Activated CD4-positive, CD25-positive, alpha-beta regulatory T cell treated with anti-CD3 and anti-CD28 coated beads, Interleukin-2, amount 50 U/mL, for 16 hours (primary cell): ENCODE results near the gene KLK8.
"Not testable (repeated sequence)": the region's sequence is repeated elsewhere in the genome, so short reads cannot be mapped to it uniquely, and the experiment has no call there.

Experiments used
- DNase-seq: peaks from one replicate; pipeline ENCODE4 v3.0.0-alpha.2; 2020; ENCODE audit warnings: low read depth, low spot score

KLK8 gene

DNA sequence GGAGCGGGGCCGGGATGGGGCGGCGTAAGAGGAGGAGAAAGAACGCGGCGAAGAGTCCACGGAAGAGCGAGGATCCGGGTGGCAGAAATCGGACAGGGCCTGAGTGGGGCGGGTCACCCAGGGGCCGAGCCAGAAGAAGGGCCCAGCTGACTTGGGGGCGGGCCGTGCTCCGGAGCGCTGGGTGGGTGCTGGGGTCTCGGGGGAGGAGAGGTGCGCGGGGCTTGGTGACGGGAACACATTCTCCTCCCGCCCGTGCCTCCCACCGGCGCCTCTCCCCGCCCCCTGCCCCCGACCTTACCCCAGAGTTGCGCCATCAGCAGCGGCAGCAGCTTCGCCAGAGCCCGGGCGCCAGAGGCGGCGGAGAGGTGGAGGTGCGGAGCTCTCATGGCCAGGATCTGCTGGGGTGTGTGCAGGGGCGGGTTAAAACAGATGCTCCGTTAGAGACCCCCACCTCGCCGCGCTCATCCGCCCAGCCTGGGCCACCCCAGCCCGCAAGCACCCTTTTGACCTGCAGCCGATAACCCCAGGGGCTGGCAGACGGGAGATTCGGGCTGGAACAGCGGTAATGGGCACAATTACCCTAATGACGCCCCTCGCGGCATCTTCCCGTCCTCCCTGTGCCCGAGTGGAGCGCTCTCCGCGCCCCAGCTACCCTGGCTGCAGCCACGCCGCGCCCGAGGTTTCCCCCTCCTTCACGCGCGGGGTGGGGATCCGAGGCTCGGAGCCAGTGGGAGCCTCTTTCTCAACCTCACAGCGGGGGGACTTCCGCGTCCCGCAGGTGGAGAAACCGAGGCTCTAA is 17.5 kb upstream of the KLK8 start:
- DNase-seq, result no peak

DNA sequence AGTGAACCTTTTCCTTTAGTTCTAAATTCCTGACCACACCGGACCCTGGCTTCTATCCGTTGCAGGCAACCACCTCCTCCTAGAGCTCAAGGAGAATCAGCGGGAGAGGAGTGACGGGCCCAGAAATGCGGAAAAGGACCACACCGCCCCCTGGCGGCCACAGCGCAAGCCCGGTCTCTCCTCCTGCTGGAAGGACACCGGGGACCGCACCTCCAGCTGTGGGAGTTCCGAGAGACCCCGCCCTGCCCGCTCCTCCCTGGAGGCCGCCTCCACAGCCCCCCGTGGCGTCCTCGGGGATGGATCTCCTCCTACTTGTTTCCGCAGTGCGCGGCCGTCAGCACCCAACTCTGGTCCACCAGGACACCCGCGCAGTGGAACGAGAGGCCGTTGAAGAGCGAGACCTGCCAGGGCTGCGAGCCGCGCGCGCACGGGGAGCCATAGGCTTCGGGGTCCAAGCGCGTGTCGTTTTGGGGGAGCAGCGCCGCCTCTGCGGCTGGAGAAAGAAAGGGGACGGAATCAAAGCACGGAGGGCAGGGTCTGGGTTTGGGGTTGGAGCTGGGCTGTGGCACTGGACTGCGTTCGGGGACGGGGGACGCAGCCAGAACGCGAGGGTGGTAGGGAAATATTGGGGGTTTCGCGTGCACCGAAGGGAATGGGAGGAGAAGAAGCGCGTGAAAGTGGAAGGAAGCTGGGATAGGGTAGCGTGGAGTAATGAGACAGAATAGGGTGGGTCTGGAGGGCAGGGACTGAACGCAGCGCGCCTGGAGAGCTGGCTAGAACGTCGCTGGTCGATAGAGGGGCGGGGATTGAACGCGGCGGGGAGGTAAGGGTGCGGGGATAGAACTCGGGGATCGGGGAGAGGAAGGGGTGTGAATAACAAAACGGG is 15.6 kb upstream of the KLK8 start:
- DNase-seq, result peak; percentile 16

DNA sequence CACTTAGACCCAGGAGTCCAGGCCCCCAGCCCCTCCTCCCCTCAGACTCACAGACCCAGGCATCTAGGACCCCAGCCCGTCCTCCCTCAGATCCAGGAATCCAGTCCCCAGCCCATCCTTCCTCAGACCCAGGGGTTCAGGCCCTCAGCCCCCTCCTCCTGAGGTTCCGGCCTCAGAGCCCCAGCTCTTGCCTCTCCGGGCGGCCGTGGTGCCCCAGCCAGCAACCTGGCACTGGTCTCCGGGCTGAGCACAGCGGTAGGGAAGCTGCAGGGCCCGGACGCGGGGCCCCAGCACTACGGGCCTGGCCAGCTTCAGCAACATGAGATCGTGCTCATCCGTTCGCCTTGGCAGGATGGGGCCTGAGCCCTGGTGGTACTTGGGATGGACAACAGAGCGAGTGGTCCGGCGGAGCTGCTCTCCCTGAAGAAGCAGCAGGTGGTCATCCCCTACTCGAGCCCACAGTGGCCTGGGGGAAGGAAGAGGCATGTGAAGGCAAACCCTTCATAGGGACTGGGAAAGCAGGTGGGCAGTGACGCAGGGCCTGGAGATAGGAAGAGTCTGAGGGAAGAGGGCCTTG is 14.4 kb upstream of the KLK8 start:
- no peak for DNase-seq

DNA sequence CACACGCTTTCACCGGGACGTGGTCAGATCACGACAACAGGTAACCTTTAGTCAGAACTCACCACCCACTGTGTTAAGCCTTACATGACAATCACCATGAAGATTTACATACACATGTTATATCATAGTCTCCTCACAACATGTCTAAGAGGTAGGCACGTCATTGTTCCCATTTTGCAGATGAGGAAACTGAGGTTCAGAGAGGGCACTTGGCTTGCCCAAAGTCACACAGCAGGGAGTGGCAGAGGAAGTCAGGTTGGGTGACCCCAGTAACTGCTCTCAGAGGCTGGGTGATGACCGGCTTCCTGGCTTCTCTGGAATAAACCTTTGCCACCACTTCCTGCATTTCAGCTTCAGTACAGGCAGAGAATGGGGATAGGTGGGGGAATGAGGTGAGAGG is 12.8 kb upstream of the KLK8 start:
- DNase-seq, result no peak

DNA sequence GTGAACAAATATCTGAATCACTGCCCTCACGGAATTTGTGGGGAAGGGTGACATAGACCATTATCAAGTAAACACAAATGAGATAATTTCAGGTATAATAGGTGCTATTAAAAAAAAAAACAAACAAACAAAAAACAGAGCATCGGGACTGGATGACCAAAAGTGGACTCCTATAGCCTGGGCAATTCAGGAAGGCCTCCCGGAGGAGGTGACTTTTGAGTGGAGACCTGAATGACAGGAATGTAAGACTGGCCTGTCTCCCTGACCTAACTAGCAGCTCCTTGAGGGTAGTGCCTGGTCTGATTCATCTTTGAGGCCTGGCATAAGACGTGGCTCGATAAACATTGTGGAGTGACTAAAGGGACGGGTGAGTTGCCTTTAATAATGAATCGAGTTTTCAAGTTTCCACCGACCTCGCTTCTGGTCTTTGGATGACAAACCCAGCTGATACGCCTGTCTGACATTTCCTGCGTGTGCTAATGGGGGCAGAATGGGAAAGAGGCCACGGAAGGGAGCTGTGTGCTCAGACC is 11.3 kb upstream of the KLK8 start:
- DNase-seq, result no peak

DNA sequence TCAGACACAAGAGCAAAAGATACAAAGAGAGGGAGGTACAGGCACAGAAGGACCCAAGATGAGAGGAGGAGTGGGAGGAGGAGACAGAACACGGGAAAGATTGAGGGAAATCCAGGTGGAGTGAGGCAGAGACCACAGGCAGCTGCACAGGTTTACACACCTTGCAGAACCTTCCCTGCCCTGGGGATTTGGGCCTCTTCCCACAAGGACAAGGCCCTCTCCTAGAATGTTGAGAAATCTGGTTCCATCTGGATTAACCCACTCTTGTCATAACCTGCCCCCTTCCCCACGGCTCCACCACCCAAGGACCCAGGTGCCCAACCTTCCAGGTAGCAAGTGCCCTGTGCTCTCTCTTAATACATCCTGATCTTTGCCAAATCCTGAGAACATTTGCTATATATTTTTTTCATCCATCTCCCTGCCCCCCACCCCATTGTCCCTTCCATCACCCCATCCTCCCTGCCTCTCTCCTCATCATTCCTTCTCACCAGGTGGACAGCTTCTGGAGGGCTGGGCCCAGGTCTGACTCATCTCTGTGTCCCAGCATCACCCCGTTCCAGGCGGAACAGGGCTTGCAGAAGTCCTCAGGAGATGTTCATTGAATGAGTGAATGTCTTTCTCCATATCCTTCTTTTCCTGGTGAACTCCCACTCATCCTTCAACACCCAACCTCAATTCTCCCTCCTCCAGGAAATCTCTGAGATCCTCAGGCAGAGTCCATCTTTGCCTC is 8.8 kb upstream of the KLK8 start:
- DNase-seq, result no peak

DNA sequence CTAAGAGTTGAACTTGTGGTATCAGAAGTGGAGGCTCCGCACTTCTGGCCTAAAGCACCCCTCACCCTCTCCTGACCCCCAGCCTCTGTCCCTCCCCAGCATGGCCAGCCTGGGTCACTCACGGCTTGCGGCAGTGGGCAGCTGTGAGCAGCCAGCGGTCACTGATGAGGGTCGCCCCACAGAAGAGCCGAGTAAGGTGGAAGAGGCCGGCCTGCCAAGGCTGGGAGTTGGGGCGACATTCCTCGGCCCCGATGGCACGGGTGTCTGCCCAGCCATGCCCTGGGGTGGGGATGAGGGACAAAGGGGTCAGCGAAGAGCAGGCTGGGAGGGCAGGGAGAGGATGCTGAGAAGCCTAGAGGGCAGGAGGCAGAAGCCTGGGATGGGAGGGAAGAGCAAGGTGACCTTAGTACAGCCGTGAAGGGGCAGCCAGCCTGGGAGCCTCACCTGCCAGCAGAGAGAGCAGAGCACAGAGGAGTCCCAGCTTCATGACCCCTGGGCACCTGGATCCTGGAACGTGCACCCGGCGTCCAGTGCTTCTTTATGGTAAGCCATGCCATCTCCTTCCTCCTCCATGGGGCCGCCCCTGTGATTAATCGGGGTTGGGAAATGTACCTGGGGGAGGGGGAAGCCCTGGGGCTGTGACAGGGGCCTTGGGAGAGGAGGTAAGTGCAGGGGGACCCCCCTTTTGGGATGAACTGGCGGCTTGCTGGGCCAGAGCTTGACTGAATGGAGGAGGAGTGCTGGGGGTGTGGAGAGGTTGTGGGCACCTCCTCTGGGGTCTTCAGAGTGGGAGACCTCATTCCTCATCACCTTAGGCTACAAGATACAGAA is 7.9 kb upstream of the KLK8 start:
- no peak for DNase-seq

DNA sequence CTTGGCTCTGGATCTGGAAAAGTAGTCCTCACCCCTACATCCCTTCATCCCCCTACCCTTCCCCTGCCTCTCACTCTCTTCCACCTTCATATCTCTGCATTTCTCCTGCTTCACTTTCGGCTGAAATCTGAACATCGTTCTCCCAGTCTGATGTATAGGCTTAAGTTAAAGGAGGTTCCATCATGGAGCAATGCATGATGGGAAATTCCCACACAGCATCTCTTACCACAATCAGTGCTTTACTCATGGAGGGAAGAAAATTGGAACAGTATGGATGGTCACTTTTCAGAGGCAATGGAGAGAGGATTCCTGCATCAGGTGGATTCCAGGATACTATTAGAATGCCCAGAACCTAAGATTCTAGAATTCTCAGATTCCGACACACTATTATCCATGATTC is 6.1 kb upstream of the KLK8 start:
- no peak for DNase-seq

DNA sequence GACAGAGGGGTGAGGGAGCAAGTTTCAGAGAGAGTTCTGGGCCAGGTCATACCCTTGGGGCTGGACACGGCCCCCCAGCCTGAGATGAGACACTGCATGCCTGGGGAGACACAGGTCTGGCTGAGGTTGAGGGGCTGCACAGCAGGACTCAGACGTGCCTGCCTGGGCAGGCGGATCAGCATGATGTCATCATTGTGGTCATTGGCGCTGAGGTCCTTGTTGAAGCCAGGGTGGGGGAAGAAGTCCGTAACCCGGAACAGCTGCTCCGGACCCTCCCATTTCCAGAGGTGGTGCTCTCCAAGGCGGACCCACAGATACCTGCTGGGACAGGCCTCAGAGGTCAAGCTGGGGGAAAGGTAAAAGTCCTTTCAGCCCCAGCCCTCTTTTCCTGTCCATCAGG is 5.0 kb upstream of the KLK8 start:
- no peak for DNase-seq

DNA sequence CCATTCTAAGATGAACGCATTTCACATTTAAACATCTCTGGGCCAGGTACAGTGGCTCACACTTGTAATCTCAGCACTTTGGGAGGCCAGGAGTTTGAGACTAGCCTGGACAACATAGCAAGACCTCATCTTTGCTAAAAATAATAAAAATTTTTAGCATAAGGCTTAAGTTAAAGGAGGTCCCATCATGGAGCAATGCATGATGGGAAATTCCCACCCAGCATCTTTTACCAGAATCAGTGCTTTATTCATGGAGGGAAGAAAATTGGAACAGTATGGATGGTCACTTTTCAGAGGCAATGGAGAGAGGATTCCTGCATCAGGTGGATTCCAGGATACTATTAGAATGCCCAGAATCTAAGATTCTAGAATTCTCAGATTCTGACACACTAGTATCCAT is 3.8 kb upstream of the KLK8 start:
- no peak for DNase-seq

DNA sequence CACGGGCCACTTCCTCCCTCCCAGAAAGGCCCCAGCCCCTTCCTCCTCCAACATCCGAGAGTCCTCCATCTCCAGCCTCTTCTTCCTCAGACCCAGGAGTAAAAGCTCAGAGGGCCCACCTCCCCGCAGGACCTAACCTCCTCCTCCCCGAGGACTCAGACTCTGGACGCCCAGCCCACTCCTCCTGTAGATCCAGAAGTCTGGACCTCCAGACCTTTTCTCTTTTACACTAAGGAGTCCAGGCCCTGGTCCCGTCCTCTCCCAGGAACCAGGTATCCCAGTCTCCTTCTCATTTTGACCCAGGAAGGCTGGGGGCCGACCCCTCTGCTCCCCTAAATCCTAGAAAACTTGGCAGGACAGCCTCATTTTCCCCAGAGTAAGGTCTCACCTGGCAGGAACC is 1.9 kb upstream of the KLK8 start:
- DNase-seq, result no peak

DNA sequence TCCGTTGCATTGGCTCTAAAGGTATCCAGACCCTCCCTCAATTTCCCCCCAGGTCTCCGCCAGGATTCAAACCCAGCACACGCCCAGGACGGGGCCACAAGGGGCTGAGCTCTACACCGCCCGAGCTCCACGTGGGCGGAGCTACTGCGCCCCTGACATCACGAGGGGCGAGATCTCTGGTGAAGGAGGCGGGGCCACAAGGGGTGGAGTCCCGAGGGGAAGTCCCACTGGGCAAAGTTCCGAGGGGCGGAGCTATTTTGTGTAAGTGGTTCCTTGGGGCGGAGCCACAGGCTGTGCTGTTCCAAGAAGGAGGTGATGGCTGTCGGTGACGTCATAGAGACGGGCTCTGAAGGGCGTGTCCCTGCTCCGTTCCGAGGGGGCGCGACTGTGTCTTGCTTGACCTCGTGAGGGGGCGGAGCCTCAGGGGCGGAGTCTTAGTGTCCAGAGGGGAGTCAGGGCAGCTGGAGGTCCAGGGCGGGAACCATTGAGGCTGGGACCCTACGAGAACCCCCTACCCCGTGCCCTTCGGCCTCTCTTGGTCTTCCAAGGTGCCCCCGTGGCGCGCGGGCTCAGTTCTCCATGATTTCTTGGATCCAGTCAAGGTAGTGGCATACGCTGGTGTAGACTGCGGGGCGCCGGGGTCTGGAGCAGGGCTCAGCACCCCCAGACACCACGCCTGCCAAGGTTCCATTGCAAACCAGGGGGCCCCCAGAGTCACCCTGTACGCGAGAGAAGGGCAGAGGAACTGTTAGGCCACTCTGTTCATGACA is 1.3 kb upstream of the KLK8 start:
- no peak for DNase-seq

DNA sequence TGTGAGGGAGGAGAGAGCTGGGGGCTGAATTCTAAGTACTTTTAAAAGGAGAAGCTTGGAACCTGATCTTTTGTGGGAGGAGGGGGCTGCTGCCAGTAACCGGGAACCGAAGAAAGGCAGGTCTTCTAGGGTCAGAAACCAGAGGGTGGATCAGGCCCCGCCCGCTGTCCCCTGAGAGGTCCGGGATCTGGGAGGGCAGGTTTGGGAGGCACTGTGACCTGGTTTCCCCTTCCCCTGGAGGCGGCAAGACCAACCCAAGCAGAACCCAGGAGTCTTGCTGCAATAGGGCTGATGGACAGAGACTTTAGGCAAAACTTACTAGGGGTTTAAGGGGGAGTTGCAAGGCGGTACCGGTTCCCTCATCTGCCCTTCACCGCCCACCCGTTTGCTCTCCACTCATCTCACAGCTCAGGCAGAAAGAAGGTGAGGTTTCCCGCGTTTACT is 707 bp upstream of the KLK8 start:
- DNase-seq, result no peak

DNA sequence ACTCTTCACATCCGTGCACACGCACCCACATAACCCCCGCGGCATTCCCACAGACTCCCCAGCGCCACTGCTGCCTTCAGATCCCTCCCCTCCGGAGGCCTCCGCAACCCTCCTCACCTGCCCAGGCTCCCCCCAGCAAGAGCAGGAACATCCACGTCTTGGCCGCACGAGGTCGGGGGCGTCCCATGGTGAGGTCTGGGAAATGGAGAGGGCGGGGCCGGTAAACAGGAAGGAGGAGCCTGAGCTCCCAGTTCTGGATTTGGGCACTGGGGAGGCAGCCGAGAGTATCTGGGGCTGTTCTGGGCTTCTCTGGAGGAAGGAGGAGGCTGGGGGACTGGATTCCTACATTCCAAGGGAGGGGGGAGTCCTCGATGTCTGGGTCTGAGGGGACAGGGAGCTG is 423 bp downstream of the KLK8 start:
- DNase-seq, result no peak

DNA sequence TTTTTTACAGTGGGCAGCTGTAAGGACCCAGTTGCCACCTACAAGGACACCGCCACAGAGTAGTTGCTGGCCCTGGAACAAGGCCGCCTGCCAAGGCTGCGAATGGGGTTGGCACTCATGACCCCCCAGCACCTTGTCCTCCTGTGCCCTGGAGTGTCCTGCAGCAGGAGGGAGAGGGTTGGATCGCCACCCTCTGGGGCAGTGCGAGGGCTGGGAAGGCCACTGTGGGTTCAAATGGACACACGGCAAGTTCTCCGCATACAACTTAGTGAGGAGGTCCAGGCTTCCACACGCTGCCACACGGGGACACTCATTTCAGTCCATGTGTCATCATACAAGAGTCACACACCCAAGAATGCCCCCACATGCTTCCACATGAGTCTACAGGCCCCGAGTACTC is 978 bp downstream of the KLK8 start:
- no peak for DNase-seq

DNA sequence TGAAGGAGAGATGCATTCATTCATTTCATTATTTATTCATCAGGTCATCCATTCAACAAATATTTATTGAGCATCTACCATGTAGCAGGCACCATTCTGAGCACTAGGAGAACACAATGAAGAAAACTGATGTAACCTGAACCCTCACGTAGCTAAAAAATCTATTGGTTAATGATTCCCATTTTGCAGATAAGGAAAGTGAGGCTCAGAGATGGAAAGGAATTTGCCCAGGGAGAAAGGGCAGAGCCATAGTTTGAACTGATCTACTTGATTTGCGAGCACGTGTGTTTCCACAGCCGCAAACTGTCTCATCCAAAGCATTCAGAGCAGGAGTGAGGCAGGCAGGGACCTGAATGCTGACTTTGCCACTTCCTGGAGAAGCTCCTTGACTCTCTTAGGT is 2.7 kb downstream of the KLK8 start:
- no peak for DNase-seq

DNA sequence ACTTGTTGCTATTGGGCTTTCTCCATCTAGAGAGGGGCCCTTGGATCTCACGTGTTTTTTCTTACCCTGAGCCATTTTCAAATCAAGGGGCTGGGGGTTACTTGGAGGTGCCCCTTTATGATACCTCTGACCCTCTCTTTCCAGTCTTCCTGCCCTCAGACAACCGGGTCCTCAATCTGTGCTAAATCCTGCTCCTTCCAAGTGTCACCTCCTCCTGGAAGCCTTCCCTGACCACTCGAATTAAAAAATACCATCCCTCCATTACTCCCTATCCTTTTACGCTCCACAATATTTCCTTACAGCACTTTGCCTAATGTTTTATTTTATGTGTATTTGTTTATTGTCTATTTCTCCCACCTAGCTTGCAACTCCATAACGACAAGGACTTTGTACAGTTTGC is 3.3 kb downstream of the KLK8 start:
- DNase-seq, result no peak

DNA sequence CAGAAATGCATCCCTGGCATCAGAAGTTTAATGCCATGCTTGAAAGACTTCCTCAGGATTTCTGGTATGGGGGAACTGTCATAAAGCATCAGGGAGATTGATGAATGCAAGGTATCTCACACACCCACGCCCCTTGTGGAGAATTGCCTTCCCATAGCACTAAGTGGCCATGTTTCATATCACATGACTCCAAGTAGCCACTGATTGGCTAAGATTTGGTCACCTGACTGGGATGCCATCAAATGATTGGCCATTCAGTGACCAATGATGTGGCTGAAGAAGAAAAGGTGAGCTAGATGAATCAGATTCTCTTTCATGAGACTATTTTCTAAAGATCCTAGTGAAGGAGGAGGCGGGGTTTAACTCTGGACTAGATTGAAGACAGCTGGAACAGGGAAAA is 7.3 kb downstream of the KLK8 start:
- DNase-seq, result no peak

DNA sequence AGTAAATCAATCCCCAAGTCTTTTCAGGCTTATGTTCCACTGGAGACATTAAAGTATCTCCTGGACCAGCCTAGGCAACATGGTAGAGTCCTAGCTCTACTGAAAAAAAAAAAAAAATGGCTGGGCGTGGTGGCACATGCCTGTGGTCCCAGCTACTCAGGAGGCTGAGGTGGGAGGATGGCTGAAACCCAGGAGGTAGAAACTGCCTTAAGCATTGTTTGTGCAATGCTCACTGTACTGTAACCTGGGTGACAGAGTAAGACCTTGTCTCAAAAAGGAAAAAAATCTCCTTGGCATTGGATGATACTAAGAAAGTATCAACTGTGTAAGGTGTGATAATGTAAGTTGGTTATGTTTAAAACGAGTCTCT is 8.8 kb downstream of the KLK8 start:
- DNase-seq, result no peak

DNA sequence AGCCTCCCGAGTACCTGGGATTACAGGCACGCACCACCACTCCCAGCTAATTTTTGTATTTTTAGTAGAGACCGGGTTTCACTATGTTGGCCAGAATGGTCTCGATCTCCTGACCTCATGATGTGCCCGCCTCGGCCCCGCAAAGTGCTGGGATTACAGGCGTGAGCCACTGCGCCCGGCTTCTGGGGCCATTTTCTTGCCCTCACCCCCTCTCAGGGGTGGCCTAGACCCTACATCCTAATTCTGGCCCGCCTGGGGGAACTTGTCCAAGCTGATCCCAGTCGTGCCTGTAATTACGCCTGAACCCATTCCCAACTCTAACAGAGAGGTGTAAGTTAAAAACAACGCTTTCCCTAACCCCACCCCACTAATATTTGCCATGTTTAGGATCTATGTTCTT is 17.0 kb downstream of the KLK8 start:
- not testable (repeated sequence) for DNase-seq
